Measurements from ENCODE around the gene IMPDH1. TPM values are rescaled to one million over a fixed set of nuclear protein-coding genes. Genes with fewer than 3 reads are reported as not detected.

Gene IMPDH1
- total RNA-seq, 1 experiment from 2014 or later, result 74.0 TPM

DNA sequence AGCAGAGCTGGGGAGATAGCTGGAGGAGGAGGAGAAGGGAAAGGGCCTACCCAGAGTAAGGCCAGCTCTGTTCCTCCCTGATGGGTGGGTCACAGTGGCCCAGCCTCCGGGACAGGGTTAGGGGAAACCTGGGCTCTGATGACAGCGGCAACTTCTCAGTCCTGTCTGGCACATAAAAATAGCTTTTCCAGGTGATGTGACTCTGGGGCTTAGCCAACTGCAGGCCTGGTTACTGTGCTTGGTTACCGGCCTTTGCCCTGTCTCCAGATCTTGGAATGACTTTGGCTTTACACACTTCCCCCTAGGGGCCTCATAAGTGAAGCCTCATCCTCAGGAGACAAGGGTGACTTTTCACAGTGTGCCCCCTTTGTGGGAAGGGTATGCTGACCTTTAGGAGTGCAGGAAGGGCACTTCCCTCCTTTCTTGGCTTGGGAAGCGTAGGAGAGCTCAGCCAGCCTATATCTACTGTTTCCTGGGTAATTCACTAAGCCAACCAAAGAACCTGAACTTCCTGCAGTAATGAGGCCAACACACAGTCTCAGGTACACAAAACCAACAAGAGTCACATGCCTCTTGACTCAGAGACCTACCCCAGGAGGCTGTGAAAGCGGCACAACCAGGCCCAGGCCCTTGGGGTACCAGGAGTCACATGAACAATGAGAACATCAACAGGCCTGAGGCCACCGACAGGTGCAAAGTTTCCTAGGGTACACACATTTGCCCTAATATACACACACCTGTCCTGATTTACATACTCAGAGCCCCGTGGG, 34.2 kb upstream of the IMPDH1 start:
- CTCF ChIA-PET, result interaction anchor here (0.6 to 11.7 kb wide), 9 partner anchors 11 to 1628 kb away, joined by 3 to 129 read pairs (median 4); no protein-coding TSS in a partner anchor
- Mint-ChIP-seq H3K27me3 (ENCODE audit: insufficient read depth, unreplicated experiment) (no peaks in the 10 kb centered on the region), H3K27ac (ENCODE audit: low read depth, unreplicated experiment) (no peak overlapping the region), H3K4me3 (ENCODE audit: unreplicated experiment) (no peak overlapping the region), H3K9me3 (ENCODE audit: unreplicated experiment) (no peaks in the 10 kb centered on the region), H3K4me1 (ENCODE audit: insufficient read depth, unreplicated experiment) (no peaks in the 10 kb centered on the region), H3K36me3 (ENCODE audit: insufficient read depth, unreplicated experiment) (no peaks in the 10 kb centered on the region)
- TF ChIP-seq, protein P1, sequence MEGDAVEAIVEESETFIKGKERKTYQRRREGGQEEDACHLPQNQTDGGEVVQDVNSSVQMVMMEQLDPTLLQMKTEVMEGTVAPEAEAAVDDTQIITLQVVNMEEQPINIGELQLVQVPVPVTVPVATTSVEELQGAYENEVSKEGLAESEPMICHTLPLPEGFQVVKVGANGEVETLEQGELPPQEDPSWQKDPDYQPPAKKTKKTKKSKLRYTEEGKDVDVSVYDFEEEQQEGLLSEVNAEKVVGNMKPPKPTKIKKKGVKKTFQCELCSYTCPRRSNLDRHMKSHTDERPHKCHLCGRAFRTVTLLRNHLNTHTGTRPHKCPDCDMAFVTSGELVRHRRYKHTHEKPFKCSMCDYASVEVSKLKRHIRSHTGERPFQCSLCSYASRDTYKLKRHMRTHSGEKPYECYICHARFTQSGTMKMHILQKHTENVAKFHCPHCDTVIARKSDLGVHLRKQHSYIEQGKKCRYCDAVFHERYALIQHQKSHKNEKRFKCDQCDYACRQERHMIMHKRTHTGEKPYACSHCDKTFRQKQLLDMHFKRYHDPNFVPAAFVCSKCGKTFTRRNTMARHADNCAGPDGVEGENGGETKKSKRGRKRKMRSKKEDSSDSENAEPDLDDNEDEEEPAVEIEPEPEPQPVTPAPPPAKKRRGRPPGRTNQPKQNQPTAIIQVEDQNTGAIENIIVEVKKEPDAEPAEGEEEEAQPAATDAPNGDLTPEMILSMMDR (IDR thresholded peaks at IDR 0.05; ENCODE audit: unreplicated experiment), result no peak
- no peak for DNase-seq (ENCODE audit: unreplicated experiment)
- intact Hi-C loops (cut with micrococcal nuclease), result no loop called here
- BruUV-seq (replicated peaks), result no TSS peak
- POLR2A ChIA-PET, result interaction anchor here (0.5 to 1.0 kb wide), 4 partner anchors 11 to 142 kb away, joined by 3 to 6 read pairs (median 4); partner anchors contain the start of gene HILPDA

DNA sequence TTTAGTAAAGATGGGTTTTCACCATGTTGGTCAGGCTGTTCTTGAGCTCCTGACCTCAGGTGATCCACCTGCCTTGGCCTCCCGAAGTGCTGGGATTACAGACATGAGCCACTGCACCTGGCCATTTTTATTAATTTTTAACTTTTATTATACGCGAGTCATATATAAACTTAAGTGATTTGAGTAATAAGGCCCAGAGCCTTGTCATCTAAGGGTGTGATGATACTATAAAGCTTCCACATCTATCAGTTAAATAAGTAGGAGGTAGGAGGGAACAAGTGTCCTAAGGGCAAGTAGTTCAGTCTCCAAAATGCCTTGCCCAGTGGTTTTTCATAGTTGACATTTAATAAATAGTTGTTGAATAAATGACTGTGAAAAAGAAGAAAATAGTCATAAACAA, 32.6 kb upstream of the IMPDH1 start:
- DNase-seq (ENCODE audit: unreplicated experiment), result no peak
- Mint-ChIP-seq H3K27me3 (ENCODE audit: insufficient read depth, unreplicated experiment) (no peaks in the 10 kb centered on the region), H3K9me3 (ENCODE audit: unreplicated experiment) (no peaks in the 10 kb centered on the region), H3K36me3 (ENCODE audit: insufficient read depth, unreplicated experiment) (no peaks in the 10 kb centered on the region), H3K4me1 (ENCODE audit: insufficient read depth, unreplicated experiment) (no peaks in the 10 kb centered on the region), H3K4me3 (ENCODE audit: unreplicated experiment) (no peak overlapping the region), H3K27ac (ENCODE audit: low read depth, unreplicated experiment) (no peak overlapping the region)
- ChIA-PET POLR2A (interaction anchor here (1.5 to 1.8 kb wide), 2 partner anchors 10 to 13 kb away, joined by 3 to 5 read pairs; partner anchors contain the start of gene HILPDA), CTCF (interaction anchor here (1.0 to 11.7 kb wide), 3 partner anchors 15 to 95 kb away, joined by 3 to 129 read pairs (median 6); no protein-coding TSS in a partner anchor)
- intact Hi-C loops (cut with micrococcal nuclease), result no loop called here
- no TSS peak for BruUV-seq (replicated peaks)
- TF ChIP-seq, protein P1 (IDR thresholded peaks at IDR 0.05; ENCODE audit: unreplicated experiment), result no peak

DNA sequence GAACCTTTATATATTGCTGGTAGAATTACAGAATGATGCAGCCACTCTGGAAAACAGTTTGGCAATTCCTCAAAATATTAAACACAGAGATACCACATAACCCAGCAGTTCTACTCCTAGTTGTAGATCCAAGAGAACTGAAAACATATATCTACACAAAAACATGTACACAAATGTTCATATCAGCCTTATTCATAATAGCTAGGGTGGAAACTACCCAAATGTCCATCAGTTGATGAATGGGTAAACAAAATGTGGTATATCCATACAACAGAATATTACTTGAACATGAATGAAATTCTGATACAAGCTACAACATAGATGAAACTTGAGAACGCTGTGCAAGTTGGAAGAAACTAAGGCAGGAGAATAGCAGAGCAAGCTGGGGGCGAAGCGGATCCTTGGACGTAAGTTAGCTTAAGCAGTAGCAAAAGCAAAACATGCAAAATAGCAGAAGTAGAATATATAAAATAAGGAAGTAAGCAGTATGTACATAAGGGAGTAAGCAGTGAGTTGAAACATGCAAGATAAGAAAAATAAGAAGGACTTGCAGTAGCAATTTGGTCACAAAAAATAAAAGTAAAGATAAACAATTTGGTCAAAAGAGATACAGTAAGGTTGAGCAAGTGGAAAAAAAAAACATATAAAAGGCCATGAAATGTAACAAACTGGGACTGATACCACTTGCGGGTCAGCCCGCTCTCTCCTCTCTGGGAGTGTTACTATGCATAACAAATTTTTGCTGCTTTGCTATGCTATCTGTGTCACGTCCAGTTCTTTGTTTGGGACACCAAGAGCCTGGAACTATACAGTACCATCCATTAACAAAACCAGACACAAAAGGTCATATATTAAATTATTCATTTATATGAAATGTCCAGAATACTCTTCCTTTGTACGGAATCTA, 27.9 kb upstream of the IMPDH1 start:
- no peak overlapping the region for H3K4me3 Mint-ChIP-seq (ENCODE audit: unreplicated experiment)
- POLR2A ChIA-PET, result interaction anchor here (0.6 kb wide), 1 partner anchor 1932 kb away, joined by 4 read pairs; no protein-coding TSS in a partner anchor
- H3K36me3 Mint-ChIP-seq (ENCODE audit: insufficient read depth, unreplicated experiment), result no peaks in the 10 kb centered on the region
- BruUV-seq (replicated peaks), result no TSS peak
- CTCF ChIA-PET, result interaction anchor here (4.9 to 11.7 kb wide), 2 partner anchors 10 to 23 kb away, joined by 31 to 129 read pairs; no protein-coding TSS in a partner anchor
- intact Hi-C loops (cut with micrococcal nuclease), result no loop called here
- TF ChIP-seq, protein P1 (IDR thresholded peaks at IDR 0.05; ENCODE audit: unreplicated experiment), result no peak
- no peaks in the 10 kb centered on the region for H3K4me1 Mint-ChIP-seq (ENCODE audit: insufficient read depth, unreplicated experiment)
- no peak for DNase-seq (ENCODE audit: unreplicated experiment)
- H3K27me3 Mint-ChIP-seq (ENCODE audit: insufficient read depth, unreplicated experiment), result no peaks in the 10 kb centered on the region
- H3K9me3 Mint-ChIP-seq (ENCODE audit: unreplicated experiment), result no peaks in the 10 kb centered on the region
- no peak overlapping the region for H3K27ac Mint-ChIP-seq (ENCODE audit: low read depth, unreplicated experiment)

DNA sequence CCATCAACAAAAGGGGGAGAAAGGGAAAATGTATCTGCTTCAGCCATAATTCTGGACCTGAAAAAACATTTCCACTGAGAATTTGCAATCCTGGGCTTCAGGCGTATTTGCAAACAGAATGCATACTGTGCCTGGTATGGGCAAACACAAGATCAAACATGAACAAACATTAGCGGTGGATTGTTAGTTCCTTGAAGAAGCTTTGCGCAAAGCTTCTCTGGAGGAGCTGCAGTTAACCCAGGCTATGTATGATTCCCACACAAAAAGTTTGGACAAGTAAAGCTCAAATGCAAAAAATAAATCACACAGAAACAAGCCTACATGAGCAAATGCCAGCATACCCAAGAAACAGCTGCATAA, 25.5 kb upstream of the IMPDH1 start:
- POLR2A ChIA-PET, result interaction anchor here (1.5 kb wide), 1 partner anchor 20 kb away, joined by 7 read pairs; the partner anchor contains the start of gene HILPDA

More for the DNA sequence above, 25.5 kb upstream of the IMPDH1 start:
- Mint-ChIP-seq H3K4me1 (ENCODE audit: insufficient read depth, unreplicated experiment) (no peaks in the 10 kb centered on the region), H3K27me3 (ENCODE audit: insufficient read depth, unreplicated experiment) (no peaks in the 10 kb centered on the region), H3K9me3 (ENCODE audit: unreplicated experiment) (no peaks in the 10 kb centered on the region), H3K4me3 (ENCODE audit: unreplicated experiment) (no peak overlapping the region), H3K27ac (ENCODE audit: low read depth, unreplicated experiment) (no peak overlapping the region), H3K36me3 (ENCODE audit: insufficient read depth, unreplicated experiment) (no peaks in the 10 kb centered on the region)
- TF ChIP-seq, protein P1 (IDR thresholded peaks at IDR 0.05; ENCODE audit: unreplicated experiment), result no peak
- no TSS peak for BruUV-seq (replicated peaks)
- intact Hi-C loops (cut with micrococcal nuclease), result no loop called here
- DNase-seq (ENCODE audit: unreplicated experiment), result no peak
- CTCF ChIA-PET, result interaction anchor here (0.5 to 14.8 kb wide), 4 partner anchors 8 to 34 kb away, joined by 3 to 269 read pairs (median 66); no protein-coding TSS in a partner anchor
